Measurements from ENCODE around the gene BMP4. TPM values are rescaled to one million over a fixed set of nuclear protein-coding genes. Genes with fewer than 3 reads are reported as not detected.

BMP4 gene
- total RNA-seq, 1 donor from 2014 or later = 34.2 TPM

DNA sequence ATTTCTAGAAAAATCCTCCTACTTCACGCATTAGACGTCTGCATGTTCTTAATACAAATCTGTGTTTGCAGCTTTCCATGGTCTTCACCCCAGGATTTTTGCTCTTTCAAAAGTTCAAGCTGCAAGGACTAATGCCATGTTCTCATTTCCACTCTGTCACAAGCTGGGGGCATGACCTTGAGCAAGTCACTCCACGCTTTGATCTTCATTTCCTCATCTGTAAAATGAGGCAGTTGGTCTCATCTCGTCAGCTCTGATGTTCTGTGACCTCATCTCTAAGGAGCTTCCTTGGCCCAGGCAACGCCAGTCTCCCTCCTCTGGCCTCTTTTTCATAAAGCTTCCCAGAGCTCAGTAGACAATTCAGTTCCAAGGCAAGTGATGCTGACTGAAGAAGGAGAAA, 18.8 kb upstream of the BMP4 start:
- no peaks in the 10 kb centered on the region for H3K36me3 Mint-ChIP-seq
- H3K27me3 Mint-ChIP-seq (ENCODE audit: low read depth) = no peaks in the 10 kb centered on the region
- H3K27ac Mint-ChIP-seq = no peak overlapping the region
- H3K4me3 Mint-ChIP-seq = no peak overlapping the region
- TF ChIP-seq, protein P1, sequence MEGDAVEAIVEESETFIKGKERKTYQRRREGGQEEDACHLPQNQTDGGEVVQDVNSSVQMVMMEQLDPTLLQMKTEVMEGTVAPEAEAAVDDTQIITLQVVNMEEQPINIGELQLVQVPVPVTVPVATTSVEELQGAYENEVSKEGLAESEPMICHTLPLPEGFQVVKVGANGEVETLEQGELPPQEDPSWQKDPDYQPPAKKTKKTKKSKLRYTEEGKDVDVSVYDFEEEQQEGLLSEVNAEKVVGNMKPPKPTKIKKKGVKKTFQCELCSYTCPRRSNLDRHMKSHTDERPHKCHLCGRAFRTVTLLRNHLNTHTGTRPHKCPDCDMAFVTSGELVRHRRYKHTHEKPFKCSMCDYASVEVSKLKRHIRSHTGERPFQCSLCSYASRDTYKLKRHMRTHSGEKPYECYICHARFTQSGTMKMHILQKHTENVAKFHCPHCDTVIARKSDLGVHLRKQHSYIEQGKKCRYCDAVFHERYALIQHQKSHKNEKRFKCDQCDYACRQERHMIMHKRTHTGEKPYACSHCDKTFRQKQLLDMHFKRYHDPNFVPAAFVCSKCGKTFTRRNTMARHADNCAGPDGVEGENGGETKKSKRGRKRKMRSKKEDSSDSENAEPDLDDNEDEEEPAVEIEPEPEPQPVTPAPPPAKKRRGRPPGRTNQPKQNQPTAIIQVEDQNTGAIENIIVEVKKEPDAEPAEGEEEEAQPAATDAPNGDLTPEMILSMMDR (IDR thresholded peaks at IDR 0.05; ENCODE audit: unreplicated experiment) = no peak
- DNase-seq (ENCODE audit: low spot score in 2 of 2, unreplicated experiment in 2 of 2) = no peak
- H3K9me3 Mint-ChIP-seq = no peaks in the 10 kb centered on the region
- H3K4me1 Mint-ChIP-seq = peaks cover 18% of the 10 kb centered on the region

DNA sequence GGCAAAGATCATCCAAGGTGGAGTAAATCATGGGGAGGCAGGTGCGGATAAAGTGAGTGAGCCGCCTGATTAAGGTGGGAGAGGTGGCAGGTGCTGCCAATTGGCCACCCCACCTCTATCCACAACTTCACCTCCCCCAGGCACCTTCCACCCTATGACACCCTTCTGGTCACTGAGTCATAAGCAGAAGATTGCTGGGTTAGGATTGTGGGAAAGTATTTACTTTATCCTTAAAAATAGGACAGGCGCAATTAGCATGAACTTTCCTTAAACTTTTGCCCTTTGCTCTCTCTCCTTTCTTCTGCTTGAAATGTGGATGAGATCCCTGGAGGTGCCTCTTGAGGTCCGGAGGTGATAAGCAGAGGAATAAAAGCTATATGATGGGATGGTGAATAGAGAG, 14.9 kb upstream of the BMP4 start:
- TF ChIP-seq, protein P1 (IDR thresholded peaks at IDR 0.05; ENCODE audit: unreplicated experiment) = no peak
- H3K36me3 Mint-ChIP-seq = no peaks in the 10 kb centered on the region
- no peak overlapping the region for H3K27ac Mint-ChIP-seq
- H3K4me3 Mint-ChIP-seq = no peak overlapping the region
- DNase-seq (ENCODE audit: low spot score in 2 of 2, unreplicated experiment in 2 of 2) = no peak
- H3K27me3 Mint-ChIP-seq (ENCODE audit: low read depth) = no peaks in the 10 kb centered on the region
- H3K4me1 Mint-ChIP-seq = peaks cover 6% of the 10 kb centered on the region
- peaks cover 6% of the 10 kb centered on the region for H3K9me3 Mint-ChIP-seq

DNA sequence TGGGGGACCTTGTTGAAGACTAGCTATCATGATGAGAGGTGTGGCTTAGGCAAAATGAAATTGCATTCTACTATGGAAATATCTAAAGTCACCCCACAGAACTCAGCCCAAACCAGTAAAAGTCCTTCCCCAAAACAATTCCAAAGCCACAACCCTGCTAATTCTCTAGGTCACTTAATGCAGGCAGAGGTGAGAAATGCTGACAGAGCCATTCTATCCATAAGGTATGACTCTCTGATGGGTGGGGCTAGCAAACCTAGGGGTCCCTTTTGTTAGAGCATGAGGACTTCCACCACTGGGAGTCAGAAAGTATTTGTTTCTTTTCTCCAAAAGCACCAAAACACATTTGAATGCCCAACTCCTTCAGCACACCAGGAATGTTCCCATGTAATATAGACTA, 12.7 kb upstream of the BMP4 start:
- Mint-ChIP-seq H3K4me3 (no peak overlapping the region), H3K27ac (no peak overlapping the region), H3K9me3 (peaks cover 6% of the 10 kb centered on the region), H3K4me1 (no peaks in the 10 kb centered on the region), H3K27me3 (ENCODE audit: low read depth) (no peaks in the 10 kb centered on the region), H3K36me3 (no peaks in the 10 kb centered on the region)
- TF ChIP-seq, protein P1 (IDR thresholded peaks at IDR 0.05; ENCODE audit: unreplicated experiment) = no peak
- no peak for DNase-seq (ENCODE audit: low spot score in 2 of 2, unreplicated experiment in 2 of 2)

DNA sequence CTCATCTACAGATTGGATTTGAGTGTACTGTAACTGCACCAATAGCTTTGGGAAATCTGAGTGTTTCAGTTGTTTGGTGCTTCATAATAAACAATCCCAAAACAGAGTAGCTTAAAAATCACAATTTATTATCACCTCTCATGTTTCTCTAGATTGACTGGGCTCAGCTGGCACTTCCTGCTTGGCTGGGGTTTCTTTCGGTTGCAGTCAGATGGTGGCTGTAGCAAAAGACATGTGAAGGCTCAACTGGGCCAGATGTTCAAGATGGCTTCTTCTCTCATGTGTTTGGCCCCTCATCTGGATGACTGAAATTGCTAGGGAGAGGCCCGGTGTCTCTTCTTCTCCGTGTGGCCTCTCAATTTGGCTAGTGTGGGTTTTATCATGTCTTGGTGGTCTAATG, 12.1 kb upstream of the BMP4 start:
- no peak overlapping the region for H3K4me3 Mint-ChIP-seq
- no peak for DNase-seq (ENCODE audit: low spot score in 2 of 2, unreplicated experiment in 2 of 2)
- H3K4me1 Mint-ChIP-seq = peaks cover 2% of the 10 kb centered on the region
- H3K36me3 Mint-ChIP-seq = no peaks in the 10 kb centered on the region
- H3K27ac Mint-ChIP-seq = no peak overlapping the region
- peaks cover 5% of the 10 kb centered on the region for H3K27me3 Mint-ChIP-seq (ENCODE audit: low read depth)
- TF ChIP-seq, protein P1 (IDR thresholded peaks at IDR 0.05; ENCODE audit: unreplicated experiment) = no peak
- peaks cover 6% of the 10 kb centered on the region for H3K9me3 Mint-ChIP-seq

DNA sequence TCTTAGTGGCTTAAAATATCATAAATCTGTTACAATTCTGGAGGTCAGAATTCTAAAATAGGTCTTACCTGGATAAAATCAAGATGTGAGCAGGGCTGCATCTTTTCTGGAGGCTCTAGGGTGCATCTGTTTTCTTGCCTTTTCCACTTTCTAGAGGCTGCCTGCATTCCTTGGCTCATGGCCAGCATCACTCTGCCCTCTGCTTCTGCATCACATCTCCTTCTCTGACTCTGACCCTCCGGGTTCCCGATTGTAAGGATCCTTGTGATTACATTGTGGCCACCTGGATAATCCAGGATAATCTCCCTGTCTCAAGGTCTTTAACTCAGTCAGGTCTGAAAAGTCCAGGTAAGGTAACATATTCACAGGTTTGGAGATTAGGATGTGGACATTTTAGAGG, 11.0 kb upstream of the BMP4 start:
- H3K27ac Mint-ChIP-seq = no peak overlapping the region
- H3K36me3 Mint-ChIP-seq = no peaks in the 10 kb centered on the region
- peaks cover 16% of the 10 kb centered on the region for H3K27me3 Mint-ChIP-seq (ENCODE audit: low read depth)
- H3K4me1 Mint-ChIP-seq = peaks cover 13% of the 10 kb centered on the region
- no peak overlapping the region for H3K4me3 Mint-ChIP-seq
- TF ChIP-seq, protein P1 (IDR thresholded peaks at IDR 0.05; ENCODE audit: unreplicated experiment) = no peak
- peaks cover 6% of the 10 kb centered on the region for H3K9me3 Mint-ChIP-seq
- DNase-seq (ENCODE audit: low spot score in 2 of 2, unreplicated experiment in 2 of 2) = no peak

DNA sequence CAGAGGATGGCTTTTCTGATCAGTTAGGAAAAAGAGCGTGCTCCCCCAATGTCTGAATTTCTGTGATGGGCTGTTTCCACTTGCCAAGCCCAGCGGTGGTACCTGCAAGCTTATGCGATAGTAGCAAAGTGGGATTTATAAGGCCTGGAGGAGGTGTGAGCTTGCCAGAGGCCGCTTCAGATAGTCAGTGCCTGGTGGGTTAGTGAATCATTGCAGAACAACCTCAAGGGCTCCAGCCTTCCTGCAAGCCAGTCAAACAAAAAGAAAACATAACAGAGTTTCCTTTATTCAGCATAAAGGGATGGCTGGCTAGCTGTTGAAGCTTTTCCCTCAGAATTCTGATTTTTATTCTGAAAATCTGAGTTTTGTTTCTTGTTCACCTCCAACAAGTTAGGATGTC, 7.6 kb upstream of the BMP4 start:
- no peaks in the 10 kb centered on the region for H3K36me3 Mint-ChIP-seq
- peaks cover 30% of the 10 kb centered on the region for H3K27me3 Mint-ChIP-seq (ENCODE audit: low read depth)

More for the DNA sequence above, 7.6 kb upstream of the BMP4 start:
- Mint-ChIP-seq H3K4me3 (peak overlapping the region; percentile 74), H3K4me1 (peaks cover 13% of the 10 kb centered on the region), H3K9me3 (peaks cover 6% of the 10 kb centered on the region), H3K27ac (no peak overlapping the region)
- TF ChIP-seq, protein P1 (IDR thresholded peaks at IDR 0.05; ENCODE audit: unreplicated experiment) = no peak
- no peak for DNase-seq (ENCODE audit: low spot score in 2 of 2, unreplicated experiment in 2 of 2)
